ENCODE data around the gene GAREM1. TPM values are rescaled to one million over a fixed set of nuclear protein-coding genes. Genes with fewer than 3 reads are reported as not detected.

Gene GAREM1
- total RNA-seq, 1 experiment from 2014 or later = 0.11 TPM

DNA sequence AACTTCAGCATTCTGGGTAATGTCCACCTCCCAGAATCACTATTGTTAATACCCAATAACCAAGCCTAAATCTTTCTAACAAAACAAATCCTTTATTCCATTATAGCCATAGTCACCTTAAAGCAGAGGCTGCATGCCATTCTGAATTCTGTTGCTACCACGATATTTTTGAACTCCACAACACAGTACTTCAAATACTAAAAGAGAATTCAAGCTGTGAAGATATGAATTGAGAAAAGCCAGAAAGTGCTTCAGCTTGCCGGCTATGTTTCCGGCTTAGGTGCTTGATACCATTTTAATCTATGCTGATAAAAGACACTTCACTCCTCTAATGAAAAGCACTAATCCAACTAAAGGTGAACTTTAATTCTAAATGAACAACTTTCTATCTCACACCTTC lies 41.3 kb downstream of the GAREM1 start:
- H3K27ac ChIP-seq (ENCODE audit: low read length) = no peak overlapping the region
- no peak overlapping the region for H2AFZ ChIP-seq (ENCODE audit: low read length)
- no peaks in the 10 kb centered on the region for H3K9me3 ChIP-seq (ENCODE audit: low read length)
- DNase-seq = no peak
- H3K4me2 ChIP-seq (ENCODE audit: low read depth, low read length, poor library complexity, severe bottlenecking) = no peak overlapping the region
- H3K4me1 ChIP-seq (ENCODE audit: low read length) = no peaks in the 10 kb centered on the region
- H3K79me2 ChIP-seq (ENCODE audit: low read length) = no peaks in the 10 kb centered on the region
- no peak overlapping the region for H3K9ac ChIP-seq (ENCODE audit: low read length)
- no peaks in the 10 kb centered on the region for H3K9me2 ChIP-seq (replicated peaks; ENCODE audit: insufficient read depth, low read length)
- H3K27me3 ChIP-seq (ENCODE audit: low read length) = no peaks in the 10 kb centered on the region
- no peak overlapping the region for H3K4me3 ChIP-seq (ENCODE audit: low read length)
- H4K20me1 ChIP-seq (ENCODE audit: insufficient read depth, low read depth, low read length) = no peaks in the 10 kb centered on the region
- H3K36me3 ChIP-seq (ENCODE audit: insufficient read depth, low read length) = no peaks in the 10 kb centered on the region

GRCh38 chr18:32427084-32427900 lies 43.4 kb downstream of the GAREM1 start:
- no peaks in the 10 kb centered on the region for H3K9me2 ChIP-seq (replicated peaks; ENCODE audit: insufficient read depth, low read length)
- H3K9ac ChIP-seq (ENCODE audit: low read length) = no peak overlapping the region
- H3K27me3 ChIP-seq (ENCODE audit: low read length) = no peaks in the 10 kb centered on the region
- H3K27ac ChIP-seq (ENCODE audit: low read length) = no peak overlapping the region
- no peaks in the 10 kb centered on the region for H3K9me3 ChIP-seq (ENCODE audit: low read length)
- no peak overlapping the region for H2AFZ ChIP-seq (ENCODE audit: low read length)
- H3K4me1 ChIP-seq (ENCODE audit: low read length) = no peaks in the 10 kb centered on the region
- no peaks in the 10 kb centered on the region for H3K36me3 ChIP-seq (ENCODE audit: insufficient read depth, low read length)
- no peak overlapping the region for H3K4me3 ChIP-seq (ENCODE audit: low read length)
- H3K4me2 ChIP-seq (ENCODE audit: low read depth, low read length, poor library complexity, severe bottlenecking) = no peak overlapping the region
- H4K20me1 ChIP-seq (ENCODE audit: insufficient read depth, low read depth, low read length) = no peaks in the 10 kb centered on the region
- no peak for DNase-seq
- no peaks in the 10 kb centered on the region for H3K79me2 ChIP-seq (ENCODE audit: low read length)

GRCh38 chr18:32425466-32425865 lies 45.2 kb downstream of the GAREM1 start:
- Histone ChIP-seq H2AFZ (ENCODE audit: low read length) (no peak overlapping the region), H3K9me3 (ENCODE audit: low read length) (no peaks in the 10 kb centered on the region), H3K36me3 (ENCODE audit: insufficient read depth, low read length) (no peaks in the 10 kb centered on the region), H3K79me2 (ENCODE audit: low read length) (no peaks in the 10 kb centered on the region), H3K9me2 (replicated peaks; ENCODE audit: insufficient read depth, low read length) (no peaks in the 10 kb centered on the region), H4K20me1 (ENCODE audit: insufficient read depth, low read depth, low read length) (no peaks in the 10 kb centered on the region), H3K9ac (ENCODE audit: low read length) (no peak overlapping the region), H3K27me3 (ENCODE audit: low read length) (no peaks in the 10 kb centered on the region), H3K4me2 (ENCODE audit: low read depth, low read length, poor library complexity, severe bottlenecking) (no peak overlapping the region), H3K27ac (ENCODE audit: low read length) (no peak overlapping the region), H3K4me1 (ENCODE audit: low read length) (no peaks in the 10 kb centered on the region), H3K4me3 (ENCODE audit: low read length) (no peak overlapping the region)
- DNase-seq = no peak

DNA sequence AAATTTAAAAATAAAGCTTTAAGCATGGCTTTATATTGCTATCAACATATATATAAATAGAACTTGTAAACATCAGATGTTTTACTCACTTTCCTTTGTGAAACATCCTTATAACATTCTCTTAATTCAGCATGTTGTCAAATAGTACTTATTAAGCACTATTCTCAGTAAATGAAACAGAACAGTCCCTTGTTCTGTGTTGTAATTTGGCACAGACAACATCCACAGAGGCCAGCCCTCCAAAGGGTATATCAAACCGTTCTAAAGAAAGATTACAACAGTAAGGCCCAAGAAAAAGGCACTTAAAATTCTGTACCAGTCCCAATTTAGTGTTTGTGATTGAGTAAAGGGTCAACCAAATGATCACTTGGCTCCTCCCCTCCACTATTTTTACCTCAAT lies 46.0 kb downstream of the GAREM1 start:
- Histone ChIP-seq H3K36me3 (ENCODE audit: insufficient read depth, low read length) (no peaks in the 10 kb centered on the region), H3K9me3 (ENCODE audit: low read length) (no peaks in the 10 kb centered on the region), H3K9me2 (replicated peaks; ENCODE audit: insufficient read depth, low read length) (no peaks in the 10 kb centered on the region), H3K4me1 (ENCODE audit: low read length) (no peaks in the 10 kb centered on the region), H3K4me3 (ENCODE audit: low read length) (no peak overlapping the region), H3K27me3 (ENCODE audit: low read length) (no peaks in the 10 kb centered on the region), H3K79me2 (ENCODE audit: low read length) (no peaks in the 10 kb centered on the region), H3K27ac (ENCODE audit: low read length) (no peak overlapping the region), H4K20me1 (ENCODE audit: insufficient read depth, low read depth, low read length) (no peaks in the 10 kb centered on the region), H3K9ac (ENCODE audit: low read length) (no peak overlapping the region), H2AFZ (ENCODE audit: low read length) (no peak overlapping the region), H3K4me2 (ENCODE audit: low read depth, low read length, poor library complexity, severe bottlenecking) (no peak overlapping the region)
- no peak for DNase-seq

- no peaks in the 10 kb centered on the region for H3K79me2 ChIP-seq (ENCODE audit: low read length)
- H3K27ac ChIP-seq (ENCODE audit: low read length) = no peak overlapping the region
- no peak overlapping the region for H3K4me3 ChIP-seq (ENCODE audit: low read length)
- H3K4me2 ChIP-seq (ENCODE audit: low read depth, low read length, poor library complexity, severe bottlenecking) = no peak overlapping the region
- H2AFZ ChIP-seq (ENCODE audit: low read length) = no peak overlapping the region
- H3K9ac ChIP-seq (ENCODE audit: low read length) = no peak overlapping the region
- no peak for DNase-seq
- no peaks in the 10 kb centered on the region for H3K27me3 ChIP-seq (ENCODE audit: low read length)
- H3K4me1 ChIP-seq (ENCODE audit: low read length) = no peaks in the 10 kb centered on the region
- H4K20me1 ChIP-seq (ENCODE audit: insufficient read depth, low read depth, low read length) = no peaks in the 10 kb centered on the region
- H3K9me3 ChIP-seq (ENCODE audit: low read length) = no peaks in the 10 kb centered on the region
- no peaks in the 10 kb centered on the region for H3K36me3 ChIP-seq (ENCODE audit: insufficient read depth, low read length)
- no peaks in the 10 kb centered on the region for H3K9me2 ChIP-seq (replicated peaks; ENCODE audit: insufficient read depth, low read length)
Observed at GRCh38 chr18:32422978-32423740, 47.5 kb downstream of the GAREM1 start.

DNA sequence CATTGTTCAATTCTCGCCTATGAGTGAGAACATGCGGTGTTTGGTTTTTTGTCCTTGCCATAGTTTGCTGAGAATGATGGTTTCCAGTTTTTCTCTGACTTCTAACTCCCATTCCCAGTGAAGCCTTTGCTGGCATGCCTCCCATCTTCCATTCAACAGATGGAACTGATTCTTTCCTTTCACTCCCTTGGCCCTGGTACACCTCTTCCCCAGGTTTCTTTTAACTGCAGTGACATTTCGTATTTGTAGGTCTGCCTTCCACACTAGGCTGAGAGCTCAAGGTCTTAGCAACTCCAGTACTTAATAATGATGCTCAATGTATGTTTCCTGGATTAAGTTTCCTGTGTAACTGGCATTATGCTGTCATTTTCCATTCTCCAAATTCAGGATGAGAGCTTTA lies 48.5 kb downstream of the GAREM1 start:
- H2AFZ ChIP-seq (ENCODE audit: low read length) = no peak overlapping the region
- DNase-seq = no peak
- H3K27me3 ChIP-seq (ENCODE audit: low read length) = no peaks in the 10 kb centered on the region
- H3K4me2 ChIP-seq (ENCODE audit: low read depth, low read length, poor library complexity, severe bottlenecking) = no peak overlapping the region
- no peaks in the 10 kb centered on the region for H3K79me2 ChIP-seq (ENCODE audit: low read length)
- no peak overlapping the region for H3K4me3 ChIP-seq (ENCODE audit: low read length)
- no peak overlapping the region for H3K9ac ChIP-seq (ENCODE audit: low read length)
- H3K27ac ChIP-seq (ENCODE audit: low read length) = no peak overlapping the region
- no peaks in the 10 kb centered on the region for H3K36me3 ChIP-seq (ENCODE audit: insufficient read depth, low read length)
- H3K4me1 ChIP-seq (ENCODE audit: low read length) = no peaks in the 10 kb centered on the region
- H4K20me1 ChIP-seq (ENCODE audit: insufficient read depth, low read depth, low read length) = no peaks in the 10 kb centered on the region
- no peaks in the 10 kb centered on the region for H3K9me2 ChIP-seq (replicated peaks; ENCODE audit: insufficient read depth, low read length)
- H3K9me3 ChIP-seq (ENCODE audit: low read length) = no peaks in the 10 kb centered on the region

- Histone ChIP-seq H3K9me2 (replicated peaks; ENCODE audit: insufficient read depth, low read length) (no peaks in the 10 kb centered on the region), H3K4me2 (ENCODE audit: low read depth, low read length, poor library complexity, severe bottlenecking) (no peak overlapping the region), H3K9me3 (ENCODE audit: low read length) (no peaks in the 10 kb centered on the region), H3K9ac (ENCODE audit: low read length) (no peak overlapping the region), H3K36me3 (ENCODE audit: insufficient read depth, low read length) (no peaks in the 10 kb centered on the region), H4K20me1 (ENCODE audit: insufficient read depth, low read depth, low read length) (no peaks in the 10 kb centered on the region), H3K4me3 (ENCODE audit: low read length) (no peak overlapping the region), H2AFZ (ENCODE audit: low read length) (no peak overlapping the region), H3K27ac (ENCODE audit: low read length) (no peak overlapping the region), H3K79me2 (ENCODE audit: low read length) (no peaks in the 10 kb centered on the region), H3K4me1 (ENCODE audit: low read length) (no peaks in the 10 kb centered on the region), H3K27me3 (ENCODE audit: low read length) (no peaks in the 10 kb centered on the region)
- DNase-seq = no peak
Observed at GRCh38 chr18:32420084-32420750, 50.5 kb downstream of the GAREM1 start.

DNA sequence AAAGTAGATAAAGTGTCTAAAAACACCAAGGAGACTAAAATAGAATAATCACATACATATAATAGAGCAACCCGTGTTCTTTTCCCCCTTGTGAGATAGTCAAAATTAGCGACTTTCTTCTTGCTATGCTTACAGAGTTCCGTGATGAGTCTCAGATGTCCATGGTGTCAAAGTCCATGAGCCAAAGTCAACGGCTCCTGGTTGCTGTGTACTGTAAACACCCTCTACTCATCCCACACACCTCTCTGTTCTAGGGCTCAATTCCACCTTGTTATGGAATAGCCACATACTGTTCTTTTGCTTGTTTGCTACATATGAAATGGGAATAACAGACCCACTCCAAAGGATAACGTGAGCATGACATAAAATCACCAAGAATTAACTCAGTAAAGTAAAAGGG lies 52.5 kb downstream of the GAREM1 start:
- Histone ChIP-seq H3K79me2 (ENCODE audit: low read length) (no peaks in the 10 kb centered on the region), H3K36me3 (ENCODE audit: insufficient read depth, low read length) (no peaks in the 10 kb centered on the region), H2AFZ (ENCODE audit: low read length) (no peak overlapping the region), H3K4me1 (ENCODE audit: low read length) (no peaks in the 10 kb centered on the region), H3K27ac (ENCODE audit: low read length) (no peak overlapping the region), H3K4me3 (ENCODE audit: low read length) (no peak overlapping the region), H4K20me1 (ENCODE audit: insufficient read depth, low read depth, low read length) (no peaks in the 10 kb centered on the region), H3K27me3 (ENCODE audit: low read length) (no peaks in the 10 kb centered on the region), H3K9ac (ENCODE audit: low read length) (no peak overlapping the region), H3K9me2 (replicated peaks; ENCODE audit: insufficient read depth, low read length) (no peaks in the 10 kb centered on the region), H3K4me2 (ENCODE audit: low read depth, low read length, poor library complexity, severe bottlenecking) (no peak overlapping the region), H3K9me3 (ENCODE audit: low read length) (no peaks in the 10 kb centered on the region)
- no peak for DNase-seq
